HEK293 (cell line): ENCODE data around the gene ZBTB26.

Experiments
- CTCF ChIA-PET: fragments of 350-600 bp; formaldehyde crosslinking; extraction: SDS; loops from one replicate; lab custom pipeline; 2021; ENCODE audit warnings: antibody characterized with exemption; lab: Yijun Ruan, JAX
- POLR2A ChIA-PET: fragments of 300-600 bp; formaldehyde crosslinking; extraction: SDS; loops from one replicate; lab custom pipeline; 2020; ENCODE audit warnings: antibody characterized with exemption, inconsistent platforms; lab: Yijun Ruan, JAX
- H3K27ac ChIP-seq: fragments of 200-500 bp; sonication (Bioruptor generic); 2 replicates; pipeline ENCODE4 v1.5.1; 2014; ENCODE audit warnings: low read depth, low read length, control low read depth, inconsistent platforms; ENCODE audit errors: extremely low read depth
- H3K36me3 ChIP-seq, 2 experiments: fragments of 200-500 bp in 1 of 2; sonication (Bioruptor generic) in 1 of 2; 1 replicate in 1 of 2; 2 replicates in 1 of 2; pipeline ENCODE4 v1.5.1; 2014 to 2017; ENCODE audit warnings: inconsistent platforms in 2 of 2, low read length in 2 of 2; ENCODE audit not compliant: control insufficient read depth in 2 of 2, insufficient read depth in 1 of 2
- H3K4me1 ChIP-seq: fragments of 200-500 bp; sonication (Bioruptor generic); 2 replicates; pipeline ENCODE4 v1.5.1; 2014; ENCODE audit warnings: mild to moderate bottlenecking, low read length, inconsistent platforms; ENCODE audit not compliant: control insufficient read depth, insufficient read depth
- H3K4me3 ChIP-seq: 2 replicates; pipeline ENCODE4 v1.5.1; 2011; ENCODE audit warnings: low read depth, mild to moderate bottlenecking, control low read depth, low read length, moderate library complexity
- H3K9me3 ChIP-seq: fragments of 200-500 bp; sonication (Bioruptor generic); 2 replicates; pipeline ENCODE4 v1.5.1; 2014; ENCODE audit warnings: low read depth, low read length, inconsistent platforms; ENCODE audit not compliant: control insufficient read depth, insufficient read depth
- BCL11A ChIP-seq: fragments of 450-650 bp; formaldehyde crosslinking; IDR thresholded peaks from 2 replicates; pipeline ENCODE4 v1.5.1; 2016; ENCODE audit warnings: low read depth, missing biosample characterization, missing genetic modification characterization
- HOXA7 ChIP-seq: sonication (generic); formaldehyde crosslinking; IDR thresholded peaks from 2 replicates; pipeline ENCODE4 v1.8.1; 2022; ENCODE audit warnings: missing genetic modification reagents, borderline replicate concordance
- OVOL3 ChIP-seq: fragments of 450-650 bp; formaldehyde crosslinking; IDR thresholded peaks from 2 replicates; pipeline ENCODE4 v1.5.1; 2016; ENCODE audit warnings: missing biosample characterization, missing genetic modification characterization
- TCF7L2 ChIP-seq: IDR thresholded peaks from 2 replicates; pipeline ENCODE4 v1.6.1; 2011; ENCODE audit warnings: low read depth, mild to moderate bottlenecking, inconsistent platforms, low read length, moderate library complexity, borderline replicate concordance
- YY2 ChIP-seq: fragments of 450-650 bp; formaldehyde crosslinking; IDR thresholded peaks from 2 replicates; pipeline ENCODE4 v1.5.1; 2016; ENCODE audit warnings: missing biosample characterization, missing genetic modification characterization
- ZBTB21 ChIP-seq: fragments of 450-650 bp; formaldehyde crosslinking; IDR thresholded peaks from 2 replicates; pipeline ENCODE4 v1.5.1; 2017; ENCODE audit warnings: missing biosample characterization, missing genetic modification characterization
- ZFP3 ChIP-seq: fragments of 450-650 bp; formaldehyde crosslinking; IDR thresholded peaks from 2 replicates; pipeline ENCODE4 v1.5.1; 2016; ENCODE audit warnings: low read depth, missing biosample characterization, missing genetic modification characterization
- ZNF132 ChIP-seq: fragments of 450-650 bp; formaldehyde crosslinking; IDR thresholded peaks from 2 replicates; pipeline ENCODE4 v1.5.1; 2017; ENCODE audit warnings: missing biosample characterization, missing genetic modification characterization, borderline replicate concordance
- ZNF146 ChIP-seq: fragments of 450-650 bp; formaldehyde crosslinking; IDR thresholded peaks from 2 replicates; pipeline ENCODE4 v1.5.1; 2016; ENCODE audit warnings: missing biosample characterization, missing genetic modification characterization
- ZNF155 ChIP-seq: fragments of 450-650 bp; formaldehyde crosslinking; IDR thresholded peaks from 2 replicates; pipeline ENCODE4 v1.5.1; 2016; ENCODE audit warnings: missing biosample characterization, missing genetic modification characterization
- ZNF174 ChIP-seq: fragments of 450-650 bp; formaldehyde crosslinking; IDR thresholded peaks from 2 replicates; pipeline ENCODE4 v1.5.0; 2017; ENCODE audit warnings: missing biosample characterization, mild to moderate bottlenecking, missing genetic modification characterization
- ZNF202 ChIP-seq: fragments of 450-650 bp; formaldehyde crosslinking; IDR thresholded peaks from 2 replicates; pipeline ENCODE4 v1.5.1; 2016; ENCODE audit warnings: missing biosample characterization, missing genetic modification characterization, borderline replicate concordance
- ZNF335 ChIP-seq: fragments of 450-650 bp; formaldehyde crosslinking; conservative IDR thresholded peaks from 2 replicates; pipeline ENCODE4 v1.5.1; 2016; ENCODE audit warnings: missing biosample characterization, missing genetic modification characterization
- ZNF391 ChIP-seq: fragments of 450-650 bp; formaldehyde crosslinking; IDR thresholded peaks from 2 replicates; pipeline ENCODE4 v1.5.1; 2016; ENCODE audit warnings: low read depth, missing biosample characterization, missing genetic modification characterization, borderline replicate concordance
- ZNF529 ChIP-seq: fragments of 450-650 bp; formaldehyde crosslinking; IDR thresholded peaks from 2 replicates; pipeline ENCODE4 v1.5.1; 2017; ENCODE audit warnings: missing genetic modification characterization, missing biosample characterization; ENCODE audit not compliant: insufficient replicate concordance
- TF ChIP-seq, protein P1 (sequence below): fragments of 450-650 bp; formaldehyde crosslinking; optimal IDR thresholded peaks from 2 replicates; pipeline ENCODE3; 2016; ENCODE audit warnings: missing biosample characterization, mild to moderate bottlenecking, missing genetic modification characterization
- TF ChIP-seq, protein P2 (sequence below): fragments of 450-650 bp; formaldehyde crosslinking; IDR thresholded peaks from 2 replicates; pipeline ENCODE4 v1.5.1; 2016; ENCODE audit warnings: missing biosample characterization, missing genetic modification characterization

Gene ZBTB26

DNA sequence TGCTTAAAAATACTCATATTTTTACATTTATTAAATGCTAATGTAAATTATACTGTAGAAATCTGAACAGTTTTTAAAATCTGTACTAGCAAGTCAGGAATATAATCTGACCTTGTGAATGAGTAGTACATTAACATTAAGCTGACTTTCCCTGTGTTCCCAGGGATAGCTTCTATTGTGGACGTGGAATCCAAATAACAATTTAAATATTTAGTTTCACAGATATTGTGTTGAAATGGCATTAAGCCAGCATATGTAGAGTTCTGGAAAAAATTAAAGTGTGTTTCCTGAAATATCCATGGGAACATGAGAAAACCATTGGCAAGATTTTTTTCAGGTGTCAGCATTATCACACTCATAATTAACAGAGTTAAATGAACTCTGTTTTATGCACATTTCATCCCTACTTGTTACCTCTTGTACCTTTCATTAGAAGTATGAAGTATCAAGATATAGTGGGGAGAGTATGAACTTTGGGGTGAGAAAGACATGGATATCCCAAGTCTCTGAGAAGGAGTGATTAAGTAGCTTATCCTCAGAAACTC lies 15.2 kb upstream of the ZBTB26 start (continued):
- no peak for TF ChIP-seq ZNF132 (tag by site-specific recombination)

DNA sequence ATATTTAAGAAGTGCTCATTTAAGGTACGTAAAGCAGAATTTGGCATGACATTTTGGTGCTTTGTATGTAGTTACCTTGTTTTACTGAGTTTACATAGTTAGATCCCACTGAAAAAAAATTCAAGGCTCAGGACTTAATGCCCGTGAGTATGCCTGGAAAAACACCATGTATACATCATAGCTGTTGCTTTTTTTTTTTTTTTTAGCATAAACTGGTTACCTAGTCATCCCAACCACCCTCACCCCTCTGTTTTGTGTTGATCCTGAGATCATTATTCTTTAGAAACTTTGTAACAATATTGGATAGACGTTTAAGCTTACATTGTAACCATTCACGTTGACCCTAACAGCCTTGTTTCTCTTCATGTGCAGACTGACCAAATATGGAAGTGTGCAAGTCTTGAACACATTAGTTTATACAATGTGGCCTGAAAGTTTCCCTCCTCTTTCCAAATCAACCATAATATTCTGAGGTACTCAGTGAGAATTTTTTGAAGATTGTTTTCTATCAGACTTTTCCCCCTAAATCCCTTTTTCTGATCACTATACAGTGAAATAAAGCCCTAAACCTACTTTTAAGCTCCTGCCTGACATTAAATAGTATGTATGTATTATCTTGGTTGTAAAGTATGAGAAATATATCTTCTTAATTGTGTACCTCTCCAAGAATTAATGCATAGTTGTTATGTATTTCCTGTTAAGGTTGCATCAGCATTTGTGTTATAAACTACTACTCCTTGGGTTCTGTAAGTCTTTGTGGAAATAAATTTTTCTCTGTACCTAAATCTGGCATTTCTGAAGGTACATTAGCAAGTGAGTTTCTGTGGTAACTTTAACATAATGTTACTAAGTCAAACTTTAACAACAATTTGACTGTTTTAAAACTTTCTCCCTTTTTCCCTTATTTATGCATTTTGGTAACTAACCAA lies 13.9 kb upstream of the ZBTB26 start:
- Histone ChIP-seq H3K9me3 (no peaks in the 10 kb centered on the region), H3K4me3 (no peak overlapping the region), H3K4me1 (0 out of 2 replicates have a peak, but pooled peaks cover 2% of the 10 kb centered on the region), H3K36me3 (peaks cover 0 to 4% of the 10 kb centered on the region in 2 experiments; a peak in 1 of 3 replicates), H3K27ac (no peak overlapping the region)
- CTCF ChIA-PET = interaction anchor here (0.6 kb wide), 1 partner anchor 9 kb away, joined by 3 read pairs; no protein-coding TSS in a partner anchor
- TF ChIP-seq ZNF335 (peak; percentile 17; the same call in 1 of the 2 replicates), ZNF174 (tag by site-specific recombination) (no peak), YY2 (tag by site-specific recombination) (no peak)
- POLR2A ChIA-PET = interaction anchor here (1.3 kb wide), 1 partner anchor 9 kb away, joined by 5 read pairs; no protein-coding TSS in a partner anchor

DNA sequence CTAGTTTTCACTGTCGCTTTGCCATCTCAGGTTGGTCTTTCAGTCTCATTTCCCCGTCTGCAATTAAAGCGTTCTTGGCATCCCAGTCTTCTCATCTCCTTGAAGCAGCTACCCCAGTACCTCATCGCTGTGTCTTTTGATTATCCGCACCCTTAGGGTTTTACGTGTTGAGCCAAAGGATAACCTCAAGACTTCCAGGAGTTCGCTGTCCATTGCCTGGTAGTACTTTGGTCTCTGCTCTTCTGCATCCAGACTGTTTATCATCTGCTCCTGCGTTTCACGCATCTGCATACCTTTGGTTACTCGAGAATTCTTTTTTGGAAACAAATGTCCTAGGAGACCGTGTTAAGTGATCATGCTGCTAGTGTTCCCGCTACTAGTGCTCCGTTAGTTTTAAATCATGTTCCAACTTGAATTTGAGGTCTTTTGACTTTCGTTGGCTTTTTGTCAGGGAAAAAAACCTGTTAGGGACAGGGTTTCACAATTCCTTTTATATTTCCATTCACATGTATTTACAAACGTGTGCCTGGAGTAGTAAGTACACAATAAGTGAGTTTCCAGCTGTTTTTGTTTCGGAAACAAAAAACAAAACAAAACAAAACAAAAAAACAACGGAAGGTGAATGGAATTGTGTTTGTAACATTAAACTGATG lies 10.4 kb upstream of the ZBTB26 start:
- Histone ChIP-seq H3K4me3 (peak overlapping the region; percentile 89), H3K36me3 (peaks cover 6 to 25% of the 10 kb centered on the region in 2 experiments; a peak in 2 of 3 replicates), H3K27ac (peak overlapping the region; percentile 58), H3K9me3 (no peaks in the 10 kb centered on the region), H3K4me1 (no peaks in the 10 kb centered on the region)
- CTCF ChIA-PET = no interaction called here
- TF ChIP-seq ZNF202 (tag by site-specific recombination) (no peak), OVOL3 (tag by site-specific recombination) (no peak), ZNF391 (tag by site-specific recombination) (no peak), HOXA7 (no peak), BCL11A (tag by site-specific recombination) (no peak), ZNF529 (tag by site-specific recombination) (no peak), ZNF146 (no peak), ZFP3 (tag by site-specific recombination) (no peak), ZNF155 (tag by site-specific recombination) (no peak), ZNF335 (peak; percentile 72), ZBTB21 (tag by site-specific recombination) (no peak), TCF7L2 (no peak)
- TF ChIP-seq, protein P1, sequence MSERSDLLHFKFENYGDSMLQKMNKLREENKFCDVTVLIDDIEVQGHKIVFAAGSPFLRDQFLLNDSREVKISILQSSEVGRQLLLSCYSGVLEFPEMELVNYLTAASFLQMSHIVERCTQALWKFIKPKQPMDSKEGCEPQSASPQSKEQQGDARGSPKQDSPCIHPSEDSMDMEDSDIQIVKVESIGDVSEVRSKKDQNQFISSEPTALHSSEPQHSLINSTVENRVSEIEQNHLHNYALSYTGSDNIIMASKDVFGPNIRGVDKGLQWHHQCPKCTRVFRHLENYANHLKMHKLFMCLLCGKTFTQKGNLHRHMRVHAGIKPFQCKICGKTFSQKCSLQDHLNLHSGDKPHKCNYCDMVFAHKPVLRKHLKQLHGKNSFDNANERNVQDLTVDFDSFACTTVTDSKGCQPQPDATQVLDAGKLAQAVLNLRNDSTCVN (tag by site-specific recombination) = no peak
- TF ChIP-seq, protein P2, sequence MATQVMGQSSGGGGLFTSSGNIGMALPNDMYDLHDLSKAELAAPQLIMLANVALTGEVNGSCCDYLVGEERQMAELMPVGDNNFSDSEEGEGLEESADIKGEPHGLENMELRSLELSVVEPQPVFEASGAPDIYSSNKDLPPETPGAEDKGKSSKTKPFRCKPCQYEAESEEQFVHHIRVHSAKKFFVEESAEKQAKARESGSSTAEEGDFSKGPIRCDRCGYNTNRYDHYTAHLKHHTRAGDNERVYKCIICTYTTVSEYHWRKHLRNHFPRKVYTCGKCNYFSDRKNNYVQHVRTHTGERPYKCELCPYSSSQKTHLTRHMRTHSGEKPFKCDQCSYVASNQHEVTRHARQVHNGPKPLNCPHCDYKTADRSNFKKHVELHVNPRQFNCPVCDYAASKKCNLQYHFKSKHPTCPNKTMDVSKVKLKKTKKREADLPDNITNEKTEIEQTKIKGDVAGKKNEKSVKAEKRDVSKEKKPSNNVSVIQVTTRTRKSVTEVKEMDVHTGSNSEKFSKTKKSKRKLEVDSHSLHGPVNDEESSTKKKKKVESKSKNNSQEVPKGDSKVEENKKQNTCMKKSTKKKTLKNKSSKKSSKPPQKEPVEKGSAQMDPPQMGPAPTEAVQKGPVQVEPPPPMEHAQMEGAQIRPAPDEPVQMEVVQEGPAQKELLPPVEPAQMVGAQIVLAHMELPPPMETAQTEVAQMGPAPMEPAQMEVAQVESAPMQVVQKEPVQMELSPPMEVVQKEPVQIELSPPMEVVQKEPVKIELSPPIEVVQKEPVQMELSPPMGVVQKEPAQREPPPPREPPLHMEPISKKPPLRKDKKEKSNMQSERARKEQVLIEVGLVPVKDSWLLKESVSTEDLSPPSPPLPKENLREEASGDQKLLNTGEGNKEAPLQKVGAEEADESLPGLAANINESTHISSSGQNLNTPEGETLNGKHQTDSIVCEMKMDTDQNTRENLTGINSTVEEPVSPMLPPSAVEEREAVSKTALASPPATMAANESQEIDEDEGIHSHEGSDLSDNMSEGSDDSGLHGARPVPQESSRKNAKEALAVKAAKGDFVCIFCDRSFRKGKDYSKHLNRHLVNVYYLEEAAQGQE (tag by site-specific recombination) = peak; percentile 92
- POLR2A ChIA-PET = interaction anchor here (1.0 to 3.3 kb wide), 7 partner anchors 11 to 677 kb away, joined by 3 to 126 read pairs (median 24); partner anchors contain the start of genes MRRF, RBM18, RC3H2 and ZBTB26
